ENCODE results near the gene RASGRP4. TPM values are rescaled to one million over a fixed set of nuclear protein-coding genes. Genes with fewer than 3 reads are reported as not detected.
A peak's percentile ranks its signal among the peaks of the same experiment; 100 is the strongest.

Gene RASGRP4
- total and polyA plus RNA-seq, 10 donors = 1.7 to 59.9 (median 19.5) TPM

DNA sequence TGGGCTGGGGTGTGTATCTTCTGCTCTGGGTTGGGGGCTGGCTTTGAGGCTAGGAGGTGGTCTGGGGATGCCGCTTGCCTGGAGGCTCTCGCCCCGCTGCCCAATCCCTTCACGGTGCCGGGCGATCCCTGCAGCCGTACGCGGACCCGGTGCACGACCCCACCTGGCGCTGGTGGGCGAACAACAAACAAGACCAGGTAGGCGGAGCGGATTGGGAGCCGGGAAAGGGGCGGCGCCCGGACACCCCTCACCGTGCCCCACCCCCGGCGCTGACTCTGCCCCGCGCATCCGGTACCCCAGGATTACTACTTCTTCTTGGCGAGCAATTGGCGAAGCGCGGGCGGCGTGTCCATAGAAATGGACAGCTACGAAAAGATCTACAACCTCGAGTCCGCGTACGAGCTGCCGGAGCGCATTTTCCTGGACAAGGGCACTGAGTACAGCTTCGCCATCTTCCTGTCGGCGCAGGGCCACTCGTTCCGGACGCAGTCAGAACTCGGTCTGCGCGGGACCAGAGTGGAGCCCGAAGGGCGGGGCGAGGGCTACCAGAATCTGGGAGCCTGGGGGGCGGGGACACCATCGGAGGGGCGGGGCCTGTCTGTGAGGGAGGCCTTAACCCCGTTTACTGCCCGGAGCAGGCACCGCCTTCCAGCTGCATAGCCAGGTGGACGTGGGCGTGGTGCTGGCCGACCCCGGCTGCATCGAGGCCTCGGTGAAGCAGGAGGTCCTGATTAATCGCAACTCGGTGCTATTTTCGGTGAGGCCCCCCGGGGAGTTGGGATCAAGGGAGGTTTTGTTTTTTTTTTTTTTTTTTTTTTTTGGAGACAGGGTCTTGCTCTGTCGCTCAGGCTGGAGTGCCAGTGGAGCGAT is 63.7 kb downstream of the RASGRP4 start:
- Histone ChIP-seq H3K27me3 (replicated peaks in 1 of 7) (peaks cover 0 to 65% (median 4%) of the 10 kb centered on the region in 7 donors), H3K36me3 (no peaks in the 10 kb centered on the region), H3K9me3 (no peaks in the 10 kb centered on the region), H3K4me3 (peak overlapping the region; percentile 60 to 83 (median 68)), H3K27ac (peak overlapping the region in 7 of 8 donors; percentile 42 to 81 (median 66)), H3K4me1 (peaks cover 8 to 24% (median 19%) of the 10 kb centered on the region in 6 donors)
- DNase-seq = peak; percentile 91
- 1 to 3% (median 3%) methylated on average over 43 to 68 of the region's 68 CpGs for WGBS, 5 donors
- peak; percentile 66 to 77 (median 71) for TF ChIP-seq POLR2AphosphoS5 (IDR thresholded peaks at IDR 0.05)
- TF ChIP-seq POLR2A (IDR thresholded peaks at IDR 0.05) = no peak
- intact Hi-C loops (cut with DNase I; ENCODE audit: low total_unique reads) = no loop called here

DNA sequence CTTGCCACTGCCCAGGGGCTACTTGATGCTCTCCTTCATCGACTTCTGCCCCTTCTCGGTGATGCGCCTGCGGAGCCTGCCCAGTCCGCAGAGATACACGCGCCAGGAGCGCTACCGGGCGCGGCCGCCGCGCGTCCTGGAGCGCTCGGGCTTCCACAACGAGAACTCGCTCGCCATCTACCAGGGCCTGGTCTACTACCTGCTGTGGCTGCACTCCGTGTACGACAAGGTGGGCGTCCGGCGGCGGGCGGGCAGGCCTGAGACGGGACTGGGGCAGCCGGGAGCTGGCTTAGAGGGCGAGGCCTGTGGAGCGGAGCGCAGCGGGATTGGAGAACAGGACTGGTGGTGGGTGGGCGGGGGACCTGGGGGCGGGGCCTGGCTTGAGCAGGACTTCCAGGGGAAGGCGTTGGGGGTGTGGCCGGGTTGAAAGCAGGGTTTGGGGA is 64.4 kb downstream of the RASGRP4 start:
- Histone ChIP-seq H3K27me3 (replicated peaks in 1 of 7) (peaks cover 0 to 58% (median 4%) of the 10 kb centered on the region in 7 donors), H3K27ac (peak overlapping the region in 6 of 8 donors; percentile 42 to 81 (median 66)), H3K36me3 (no peaks in the 10 kb centered on the region), H3K9me3 (no peaks in the 10 kb centered on the region), H3K4me3 (peak overlapping the region; percentile 60 to 83 (median 68)), H3K4me1 (peaks cover 8 to 24% (median 19%) of the 10 kb centered on the region in 6 donors)
- TF ChIP-seq, protein P1, sequence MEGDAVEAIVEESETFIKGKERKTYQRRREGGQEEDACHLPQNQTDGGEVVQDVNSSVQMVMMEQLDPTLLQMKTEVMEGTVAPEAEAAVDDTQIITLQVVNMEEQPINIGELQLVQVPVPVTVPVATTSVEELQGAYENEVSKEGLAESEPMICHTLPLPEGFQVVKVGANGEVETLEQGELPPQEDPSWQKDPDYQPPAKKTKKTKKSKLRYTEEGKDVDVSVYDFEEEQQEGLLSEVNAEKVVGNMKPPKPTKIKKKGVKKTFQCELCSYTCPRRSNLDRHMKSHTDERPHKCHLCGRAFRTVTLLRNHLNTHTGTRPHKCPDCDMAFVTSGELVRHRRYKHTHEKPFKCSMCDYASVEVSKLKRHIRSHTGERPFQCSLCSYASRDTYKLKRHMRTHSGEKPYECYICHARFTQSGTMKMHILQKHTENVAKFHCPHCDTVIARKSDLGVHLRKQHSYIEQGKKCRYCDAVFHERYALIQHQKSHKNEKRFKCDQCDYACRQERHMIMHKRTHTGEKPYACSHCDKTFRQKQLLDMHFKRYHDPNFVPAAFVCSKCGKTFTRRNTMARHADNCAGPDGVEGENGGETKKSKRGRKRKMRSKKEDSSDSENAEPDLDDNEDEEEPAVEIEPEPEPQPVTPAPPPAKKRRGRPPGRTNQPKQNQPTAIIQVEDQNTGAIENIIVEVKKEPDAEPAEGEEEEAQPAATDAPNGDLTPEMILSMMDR (IDR thresholded peaks at IDR 0.05 in 8 of 11, conservative IDR thresholded peaks at IDR 0.05 in 3 of 11) = peak in 5 of 11 experiments; percentile 8 to 47 (median 11)
- no peak for TF ChIP-seq POLR2A (IDR thresholded peaks at IDR 0.05)
- peak in 2 of 3 donors; percentile 16 to 53 for TF ChIP-seq POLR2AphosphoS5 (IDR thresholded peaks at IDR 0.05)
- 1 to 2% (median 1%) methylated on average over 24 to 37 of the region's 37 CpGs for WGBS, 5 donors
- DNase-seq = peak; percentile 89
- intact Hi-C loops (cut with DNase I; ENCODE audit: low total_unique reads) = no loop called here

DNA sequence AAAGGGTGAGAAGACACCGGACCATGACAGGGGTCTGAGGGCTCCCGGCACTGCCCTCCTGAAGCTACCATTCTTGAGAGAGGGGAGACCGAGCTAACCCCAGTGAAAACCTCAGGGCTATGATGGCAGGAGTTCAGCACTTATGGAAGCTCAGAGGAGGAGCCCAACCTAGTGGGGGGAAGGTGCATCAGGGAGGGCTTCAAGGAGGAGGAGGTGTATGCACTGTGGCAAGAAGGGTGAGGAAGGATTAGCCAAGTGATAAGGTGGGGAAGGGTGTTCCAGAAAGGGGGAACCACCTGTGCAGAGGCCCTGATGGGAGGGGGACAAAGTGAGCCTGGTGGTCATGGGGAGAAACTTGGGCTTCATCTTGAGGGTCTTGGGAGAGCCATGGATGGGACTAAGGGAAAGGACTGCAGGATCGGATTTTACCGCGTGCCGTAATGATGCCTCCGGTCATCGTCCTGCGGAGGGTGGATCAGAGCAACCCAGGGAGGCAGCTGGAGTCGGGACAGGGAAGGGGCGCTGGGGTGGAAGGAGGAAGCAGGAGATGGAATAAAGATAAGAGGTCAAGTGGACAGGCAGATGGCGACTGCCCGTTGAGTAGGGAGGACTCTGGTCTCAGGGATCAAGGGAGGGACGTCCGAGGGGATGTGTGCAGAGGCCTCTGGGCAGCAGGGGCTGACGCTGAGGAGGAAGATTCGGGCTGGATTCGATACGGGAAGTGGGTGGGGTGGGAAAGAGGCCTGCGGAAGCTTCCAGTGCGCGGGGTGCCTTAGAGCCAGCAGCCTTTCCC is 65.0 kb downstream of the RASGRP4 start:
- Histone ChIP-seq H3K27me3 (replicated peaks in 1 of 7) (peaks cover 0 to 53% (median 4%) of the 10 kb centered on the region in 7 donors), H3K9me3 (no peaks in the 10 kb centered on the region), H3K27ac (peak overlapping the region in 4 of 8 donors; percentile 66 to 81 (median 68)), H3K4me3 (peak overlapping the region; percentile 60 to 83 (median 68)), H3K4me1 (peaks cover 8 to 24% (median 19%) of the 10 kb centered on the region in 6 donors), H3K36me3 (no peaks in the 10 kb centered on the region)
- intact Hi-C loops (cut with DNase I; ENCODE audit: low total_unique reads) = no loop called here
- TF ChIP-seq POLR2A (IDR thresholded peaks at IDR 0.05) (no peak), POLR2AphosphoS5 (IDR thresholded peaks at IDR 0.05) (no peak)
- TF ChIP-seq, protein P1 (IDR thresholded peaks at IDR 0.05 in 8 of 11, conservative IDR thresholded peaks at IDR 0.05 in 3 of 11) = no peak
- WGBS, 5 donors = 15 to 26% (median 21%) methylated on average over 23 of the region's 23 CpGs
- no peak for DNase-seq

DNA sequence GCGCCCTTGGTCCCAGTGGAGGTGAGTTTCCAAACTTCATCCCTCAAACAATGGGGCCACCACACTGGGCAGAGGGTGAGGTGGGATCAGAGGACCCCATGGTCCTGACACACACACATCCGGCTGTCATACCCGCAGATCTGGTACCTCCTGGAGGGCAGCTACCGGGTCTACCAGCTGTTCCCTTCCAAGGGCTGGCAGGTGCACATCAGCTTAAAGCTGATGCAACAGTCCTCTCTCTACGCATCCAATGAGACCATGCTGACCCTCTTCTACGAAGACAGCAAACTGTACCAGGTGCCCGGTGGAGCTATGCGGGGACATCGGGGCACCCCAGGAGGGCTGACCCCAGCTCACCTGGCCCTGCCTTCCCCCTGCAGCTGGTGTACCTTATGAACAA is 65.7 kb downstream of the RASGRP4 start:
- no peaks in the 10 kb centered on the region for H3K9me3 ChIP-seq
- intact Hi-C loops (cut with DNase I; ENCODE audit: low total_unique reads) = no loop called here
- H3K36me3 ChIP-seq = no peaks in the 10 kb centered on the region
- H3K4me3 ChIP-seq = no peak overlapping the region
- H3K4me1 ChIP-seq = peaks cover 8 to 24% (median 19%) of the 10 kb centered on the region in 6 donors
- TF ChIP-seq, protein P1 (IDR thresholded peaks at IDR 0.05 in 8 of 11, conservative IDR thresholded peaks at IDR 0.05 in 3 of 11) = no peak
- no peak for TF ChIP-seq POLR2AphosphoS5 (IDR thresholded peaks at IDR 0.05)
- no peak for TF ChIP-seq POLR2A (IDR thresholded peaks at IDR 0.05)
- DNase-seq = no peak
- H3K27me3 ChIP-seq (replicated peaks in 1 of 7) = peaks cover 0 to 49% (median 4%) of the 10 kb centered on the region in 7 donors
- H3K27ac ChIP-seq = no peak overlapping the region
- WGBS, 5 donors = 67 to 90% (median 85%) methylated on average over 6 to 9 of the region's 9 CpGs
